Retinal pigment epithelial cell (primary cell): ENCODE measurements around the gene BRCC3.
A peak's percentile ranks its signal among the peaks of the same experiment; 100 is the strongest.

Source experiments
- DNase-seq: peaks from one replicate; pipeline ENCODE4 v3.0.0-alpha.2; 2010; ENCODE audit warnings: low read depth
- H3K4me3 ChIP-seq: 2 replicates; pipeline ENCODE4 v1.5.1; 2011; ENCODE audit warnings: mild to moderate bottlenecking, low read length, control low read depth, moderate library complexity
- TF ChIP-seq, protein P1 (sequence below): conservative IDR thresholded peaks from 2 replicates; pipeline ENCODE4 v1.5.1; 2011; ENCODE audit warnings: low read depth, low read length, control low read depth, inconsistent platforms

BRCC3 gene

DNA sequence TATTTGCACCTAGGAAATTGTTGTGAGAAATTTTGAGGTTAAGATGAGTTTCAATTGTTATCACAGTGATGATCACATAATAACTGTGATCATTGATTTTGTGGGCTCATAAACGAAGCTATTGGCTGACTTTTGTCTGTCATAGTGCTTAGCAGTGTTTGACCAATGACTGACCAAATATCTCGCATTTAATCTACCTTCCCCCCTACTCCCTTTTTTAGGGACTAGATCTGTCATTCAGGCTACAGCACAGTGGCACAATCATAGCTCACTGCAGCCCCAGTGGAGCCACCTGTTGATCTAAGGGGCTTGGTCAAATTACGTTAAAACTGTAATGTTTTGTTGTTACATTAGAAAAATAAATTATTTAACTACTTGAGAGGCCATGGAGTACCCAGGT is 43.2 kb upstream of the BRCC3 start:
- peak overlapping the region; percentile 55 for H3K4me3 ChIP-seq
- DNase-seq, result no peak
- TF ChIP-seq, protein P1, sequence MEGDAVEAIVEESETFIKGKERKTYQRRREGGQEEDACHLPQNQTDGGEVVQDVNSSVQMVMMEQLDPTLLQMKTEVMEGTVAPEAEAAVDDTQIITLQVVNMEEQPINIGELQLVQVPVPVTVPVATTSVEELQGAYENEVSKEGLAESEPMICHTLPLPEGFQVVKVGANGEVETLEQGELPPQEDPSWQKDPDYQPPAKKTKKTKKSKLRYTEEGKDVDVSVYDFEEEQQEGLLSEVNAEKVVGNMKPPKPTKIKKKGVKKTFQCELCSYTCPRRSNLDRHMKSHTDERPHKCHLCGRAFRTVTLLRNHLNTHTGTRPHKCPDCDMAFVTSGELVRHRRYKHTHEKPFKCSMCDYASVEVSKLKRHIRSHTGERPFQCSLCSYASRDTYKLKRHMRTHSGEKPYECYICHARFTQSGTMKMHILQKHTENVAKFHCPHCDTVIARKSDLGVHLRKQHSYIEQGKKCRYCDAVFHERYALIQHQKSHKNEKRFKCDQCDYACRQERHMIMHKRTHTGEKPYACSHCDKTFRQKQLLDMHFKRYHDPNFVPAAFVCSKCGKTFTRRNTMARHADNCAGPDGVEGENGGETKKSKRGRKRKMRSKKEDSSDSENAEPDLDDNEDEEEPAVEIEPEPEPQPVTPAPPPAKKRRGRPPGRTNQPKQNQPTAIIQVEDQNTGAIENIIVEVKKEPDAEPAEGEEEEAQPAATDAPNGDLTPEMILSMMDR, result no peak

DNA sequence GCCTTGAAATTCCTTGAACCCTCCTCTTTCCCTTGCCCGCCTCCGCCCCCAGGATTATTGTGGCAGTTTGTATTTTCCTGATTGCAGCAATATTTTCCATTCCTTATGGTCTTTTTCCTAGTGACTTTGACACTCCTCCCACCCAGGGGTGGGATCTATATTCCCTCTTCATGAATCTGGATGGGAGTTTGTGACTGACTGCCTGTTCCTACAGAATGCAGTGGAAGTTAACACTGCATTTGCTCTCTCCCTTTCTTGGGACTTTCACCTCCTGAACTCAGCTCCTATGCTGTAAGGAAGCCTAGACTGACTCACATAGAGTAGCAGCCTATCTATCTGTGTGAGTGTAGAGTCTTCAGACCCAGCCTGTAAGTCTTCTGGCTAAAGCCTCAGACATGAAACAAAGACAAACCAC is 42.4 kb upstream of the BRCC3 start:
- DNase-seq, result no peak
- no peak overlapping the region for H3K4me3 ChIP-seq

DNA sequence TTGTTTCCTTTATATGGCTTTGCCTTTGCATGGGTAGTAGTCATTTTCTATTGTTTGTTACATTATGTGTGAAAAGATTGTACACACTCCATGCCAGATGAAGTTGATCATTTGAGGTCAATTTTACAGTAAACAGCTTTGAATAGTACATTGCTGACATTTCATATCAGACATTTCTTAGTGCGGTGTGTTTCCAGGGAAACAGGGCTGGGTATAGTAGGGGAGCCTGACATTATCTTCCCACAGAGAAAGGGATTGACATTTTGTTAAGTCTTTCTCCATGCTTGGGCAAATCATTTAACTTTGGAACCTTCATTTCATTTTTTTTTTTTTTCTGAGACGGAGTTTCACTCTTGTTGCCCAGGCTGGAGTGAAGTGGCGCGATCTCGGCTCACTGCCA is 39.7 kb upstream of the BRCC3 start:
- no peak for DNase-seq
- TF ChIP-seq, protein P1, result no peak

More for the DNA sequence above, 42.4 kb upstream of the BRCC3 start:
- TF ChIP-seq, protein P1, result no peak

DNA sequence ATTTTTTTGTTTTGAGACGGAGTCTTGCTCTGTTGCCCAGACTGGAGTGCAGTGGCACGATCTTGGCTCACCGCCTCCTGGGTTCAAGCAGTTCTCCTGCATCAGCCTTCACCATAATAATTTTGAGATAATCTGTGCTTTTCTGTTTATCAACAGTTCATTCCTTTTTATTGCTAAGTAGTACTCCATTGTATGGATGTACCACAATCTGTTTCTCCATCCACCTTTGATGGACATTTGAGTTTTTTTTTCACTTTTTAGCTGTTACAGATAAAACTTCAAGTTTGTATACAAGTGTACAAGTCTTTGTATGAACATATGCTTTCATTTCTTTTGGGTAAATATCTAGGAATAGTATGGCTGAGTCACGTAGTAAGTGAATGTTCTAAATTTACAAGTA is 35.6 kb upstream of the BRCC3 start:
- no peak for DNase-seq
- H3K4me3 ChIP-seq, result no peak overlapping the region
- TF ChIP-seq, protein P1, result no peak

More for the DNA sequence above, 39.7 kb upstream of the BRCC3 start:
- H3K4me3 ChIP-seq, result no peak overlapping the region

DNA sequence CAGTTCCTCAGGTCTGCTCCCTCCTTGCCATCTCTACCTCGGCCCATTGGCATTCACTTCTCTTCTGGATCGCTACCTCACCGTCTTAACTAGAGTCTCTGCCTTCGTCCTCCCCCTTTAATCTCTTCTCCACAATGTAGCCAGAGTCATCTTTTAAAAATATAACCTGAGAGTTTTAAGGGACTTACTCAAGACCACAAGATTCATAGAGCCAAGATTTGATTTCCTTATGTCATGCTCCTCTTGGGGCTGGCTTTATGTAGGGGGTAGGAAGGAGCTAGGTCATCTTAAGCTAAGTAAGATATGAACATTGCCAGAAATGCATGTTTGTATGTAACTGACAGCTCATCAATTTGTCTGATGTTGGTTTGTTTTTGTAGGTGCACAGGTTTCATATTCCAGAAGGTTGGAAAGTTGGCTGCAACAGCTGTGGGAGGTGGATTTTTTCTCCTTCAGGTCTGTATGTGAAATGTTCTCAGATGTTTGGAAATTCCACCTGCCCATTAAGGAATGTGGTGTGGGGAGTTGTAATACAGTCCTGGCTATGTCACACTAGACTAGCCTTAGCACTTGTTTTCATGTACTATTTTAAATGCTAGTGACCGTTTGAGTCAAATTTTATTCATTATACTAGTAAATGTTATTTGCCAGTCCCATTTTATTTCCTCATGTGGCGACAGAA is 25.0 kb upstream of the BRCC3 start:
- H3K4me3 ChIP-seq, result no peak overlapping the region
- TF ChIP-seq, protein P1, result no peak
- DNase-seq, result no peak

DNA sequence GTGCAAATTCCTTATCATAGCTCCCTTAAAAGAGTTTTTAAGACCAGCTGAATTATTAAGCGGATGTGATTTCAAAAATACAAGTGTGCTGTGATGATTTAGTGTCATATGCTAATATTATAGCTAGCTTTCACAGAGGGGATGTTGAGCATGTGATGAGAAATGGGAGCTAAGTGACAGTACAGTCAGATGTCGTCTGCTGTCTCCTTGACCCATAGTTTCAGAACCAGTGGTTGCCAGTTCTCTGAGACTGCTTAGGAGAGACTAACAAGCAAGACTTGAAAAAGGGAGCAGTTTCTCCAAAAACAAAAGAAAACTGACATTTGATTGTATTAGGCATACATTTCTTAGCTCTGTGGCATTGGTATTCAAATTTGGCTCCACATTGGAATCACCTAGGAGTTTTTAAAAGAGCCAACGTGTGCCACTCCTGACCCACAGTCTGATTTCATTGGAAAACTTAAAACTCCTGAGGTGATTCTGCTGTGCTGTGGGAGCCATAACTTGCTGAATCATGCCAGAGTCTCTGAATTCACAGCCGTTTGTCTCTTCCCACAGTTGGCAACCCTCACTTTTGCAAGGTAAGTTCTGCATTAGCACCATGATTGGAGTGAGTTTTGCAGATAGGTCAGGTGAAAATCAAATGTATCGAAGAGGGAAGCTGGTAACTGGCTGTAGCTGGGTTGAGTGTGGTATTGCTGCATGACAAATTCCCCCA is 24.3 kb upstream of the BRCC3 start:
- no peak overlapping the region for H3K4me3 ChIP-seq
- no peak for DNase-seq
- TF ChIP-seq, protein P1, result no peak
